SKM-1 treated with dmso at 0.1 percent for 144 hours (cell line): Measurements from ENCODE around the gene PPP1R18.
"Not testable (repeated sequence)": the region's sequence is repeated elsewhere in the genome, so short reads cannot be mapped to it uniquely, and the experiment has no call there.

Source experiments
- DNase-seq: peaks from one replicate; lab custom pipeline; 2025; ENCODE audit not compliant: unreplicated experiment; lab: John Stamatoyannopoulos, UW

Gene PPP1R18

GRCh38 chr6:30719791-30720737, 33.6 kb upstream of the PPP1R18 start, which contains the start of gene TUBB:
Gene TUBB (plus strand): TSS chr6:30720352. CDS start chr6:30720507, 155 bp downstream.
- DNase-seq = peak; percentile 98

DNA sequence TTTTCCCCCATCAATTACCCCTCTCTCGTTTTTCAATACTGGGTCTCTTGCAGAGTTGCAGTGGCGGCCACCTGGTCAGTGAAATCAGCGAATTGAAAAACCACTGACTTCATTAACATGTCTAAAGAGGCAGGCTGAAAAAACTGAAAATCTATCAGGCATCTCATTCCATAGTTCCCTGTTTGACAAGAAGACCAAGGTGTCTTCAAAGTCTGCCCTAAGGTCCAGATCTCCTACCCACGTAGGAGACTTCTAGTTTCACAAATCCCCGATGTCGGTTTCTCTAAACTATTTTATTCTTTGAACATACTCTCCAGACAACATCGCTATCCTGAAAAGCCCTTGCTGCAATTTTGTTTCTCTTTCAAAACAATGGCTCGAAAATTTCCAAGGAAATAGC, 32.9 kb upstream of the PPP1R18 start:
- no peak for DNase-seq

DNA sequence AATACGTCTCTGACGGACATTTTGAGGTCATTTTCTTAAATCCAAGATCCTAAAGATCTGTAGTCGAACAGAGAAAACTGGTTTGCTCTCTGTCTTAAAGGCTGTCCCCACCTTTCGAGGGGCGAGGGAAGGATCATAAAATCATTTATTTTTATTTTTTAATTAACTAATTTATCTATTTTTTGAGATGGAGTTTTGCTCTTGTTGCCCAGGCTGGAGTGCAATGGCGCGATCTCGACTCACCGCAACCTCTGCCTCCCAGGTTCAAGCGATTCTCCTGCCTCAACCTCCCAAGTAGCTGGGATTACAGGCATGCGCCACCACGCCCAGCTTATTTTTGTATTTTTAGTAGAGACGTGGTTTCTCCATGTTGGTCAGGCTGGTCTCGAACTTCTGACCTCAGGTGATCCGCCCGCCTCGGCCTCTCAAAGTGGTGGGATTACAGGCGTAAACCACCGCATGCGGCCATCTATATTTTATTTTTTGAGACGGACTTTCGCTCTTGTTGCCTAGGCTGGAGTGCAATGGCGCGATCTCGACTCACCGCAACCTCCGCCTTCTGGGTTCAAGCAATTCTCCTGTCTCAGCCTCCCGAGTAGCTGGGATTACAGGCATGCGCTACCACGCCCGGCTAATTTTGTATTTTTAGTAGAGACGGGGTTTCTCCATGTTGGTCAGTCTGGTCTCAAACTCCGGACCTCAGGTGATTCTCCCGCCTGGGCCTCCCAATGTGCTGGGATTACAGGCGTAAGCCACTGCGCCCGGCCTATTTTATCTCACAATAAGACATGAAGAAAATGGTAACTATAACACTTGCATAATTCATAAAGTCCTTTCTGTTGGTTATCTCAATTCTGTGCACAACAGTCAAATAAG, 31.6 kb upstream of the PPP1R18 start:
- DNase-seq = not testable (repeated sequence)

- peak; percentile 99 for DNase-seq
These were observed 30.8 kb upstream of the PPP1R18 start, which contains the start of gene MDC1 for GRCh38 chr6:30717129-30717844. Gene MDC1 (minus strand): TSS chr6:30717281. CDS start chr6:30715175, 2,106 bp downstream.

GRCh38 chr6:30716879-30717128, 30.4 kb upstream of the PPP1R18 start:
- no peak for DNase-seq

DNA sequence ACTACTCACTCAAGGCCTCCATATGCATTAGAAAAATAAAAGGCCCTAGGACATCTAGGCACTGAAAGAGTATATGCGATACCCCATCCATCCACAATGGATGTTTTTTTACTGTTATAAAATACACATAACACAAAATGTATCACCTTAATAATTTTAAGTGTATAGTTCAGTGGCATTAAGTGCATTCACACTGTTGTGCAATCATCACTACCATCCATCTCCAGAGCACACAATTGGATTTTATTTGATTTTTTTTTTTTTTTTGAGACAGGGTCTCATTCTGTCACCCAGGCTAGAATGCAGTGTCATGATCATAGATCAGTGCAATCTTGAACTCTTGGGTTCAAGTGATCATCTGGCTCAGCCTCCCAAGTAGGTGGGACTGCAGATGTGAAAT, 27.8 kb upstream of the PPP1R18 start:
- DNase-seq = no peak

DNA sequence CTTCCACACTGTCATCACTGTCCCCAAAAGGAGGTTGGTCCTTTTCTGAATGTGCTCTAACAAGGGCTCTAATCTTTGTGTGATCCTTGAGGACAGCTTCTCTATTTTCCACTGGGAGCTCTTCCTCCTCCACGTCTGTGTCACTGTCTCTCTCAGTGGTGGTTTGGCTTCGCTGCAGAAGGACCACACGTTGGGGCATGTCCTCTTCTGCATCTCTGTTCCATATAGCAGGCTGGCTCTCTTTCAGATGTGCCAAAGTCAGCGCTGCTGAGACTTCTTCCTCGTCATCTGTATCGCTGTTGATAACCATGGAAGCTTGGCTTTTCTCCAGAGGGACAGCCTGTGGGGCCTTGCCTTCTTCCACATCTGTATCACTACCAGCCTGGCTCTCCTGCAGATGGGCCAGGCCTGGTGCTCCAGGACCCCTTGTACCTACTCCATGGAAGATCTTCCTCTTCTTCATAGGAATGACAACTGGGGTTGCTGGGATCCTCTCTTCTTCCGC, 26.0 kb upstream of the PPP1R18 start:
- DNase-seq = no peak

DNA sequence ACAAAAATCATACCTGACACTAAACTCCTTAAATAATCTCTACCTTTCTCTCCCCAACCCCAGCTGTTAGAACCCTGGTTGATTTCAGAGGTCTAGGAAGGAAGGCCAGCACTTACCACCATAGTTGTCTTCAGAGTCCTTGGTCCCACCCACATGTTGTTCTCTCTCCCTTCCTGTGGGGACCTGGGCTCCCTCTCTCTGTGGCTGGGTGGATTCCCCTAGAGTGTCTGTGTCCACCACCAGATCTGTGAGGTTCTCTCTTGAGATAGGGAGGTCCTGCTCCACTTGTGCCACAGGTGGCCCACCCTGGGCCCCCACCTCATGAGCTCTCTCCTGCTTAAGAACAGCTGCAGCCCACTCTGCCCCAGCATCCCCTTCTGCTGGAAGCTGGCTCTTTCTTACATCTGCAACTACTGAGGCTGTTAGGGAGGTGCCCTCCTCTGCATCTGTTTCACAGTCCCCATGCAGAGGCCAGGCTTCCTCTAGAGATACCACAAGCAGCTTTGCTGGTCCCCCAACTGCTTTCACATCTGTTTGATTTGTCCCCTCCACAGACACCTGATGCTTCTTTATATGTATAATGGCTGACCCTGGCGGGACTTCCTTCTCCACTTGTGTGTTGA, 25.4 kb upstream of the PPP1R18 start:
- no peak for DNase-seq

GRCh38 chr6:30709101-30709868, 22.8 kb upstream of the PPP1R18 start:
- DNase-seq = no peak

GRCh38 chr6:30707281-30707850, 20.9 kb upstream of the PPP1R18 start:
- no peak for DNase-seq

DNA sequence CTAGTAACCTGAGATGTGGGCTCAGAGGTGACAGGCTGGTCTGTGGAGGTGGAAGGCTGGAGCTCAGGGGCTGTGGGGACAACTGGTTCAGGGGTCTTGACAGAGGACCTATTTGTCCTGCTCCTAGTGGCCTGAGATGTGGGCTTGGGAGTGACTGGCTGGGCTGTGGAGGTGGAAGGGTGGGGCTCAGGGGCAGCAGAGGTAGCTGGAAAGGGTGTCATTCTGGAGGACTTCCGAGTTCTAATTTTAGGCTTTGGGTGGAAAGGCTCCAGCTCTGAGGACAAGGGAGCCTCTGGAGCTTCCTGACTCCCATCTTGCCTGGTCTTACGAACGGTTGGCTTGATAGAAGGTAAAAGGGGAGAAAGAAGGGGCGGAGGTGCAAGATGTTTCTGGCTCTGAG, 19.2 kb upstream of the PPP1R18 start:
- DNase-seq = no peak

DNA sequence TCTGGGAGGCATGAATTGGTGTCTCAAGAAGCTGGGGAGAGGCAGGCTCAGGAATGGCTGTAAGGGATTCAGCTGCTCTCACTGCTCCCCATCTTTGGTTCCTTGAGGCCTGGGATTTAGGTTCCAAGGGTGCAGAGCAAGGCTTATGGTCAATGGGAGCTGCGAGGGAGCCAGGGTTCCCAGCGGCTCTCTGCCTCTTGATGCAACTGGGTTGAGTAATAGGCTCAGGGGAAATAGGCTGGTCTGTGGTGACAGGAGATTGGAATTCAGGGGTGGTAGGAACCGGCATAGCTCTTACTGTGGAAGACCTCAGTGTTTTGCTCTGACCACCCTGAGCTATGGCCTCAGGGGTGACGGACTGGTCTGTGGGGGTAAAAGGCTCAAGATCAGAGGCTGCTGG, 17.4 kb upstream of the PPP1R18 start:
- DNase-seq = no peak

DNA sequence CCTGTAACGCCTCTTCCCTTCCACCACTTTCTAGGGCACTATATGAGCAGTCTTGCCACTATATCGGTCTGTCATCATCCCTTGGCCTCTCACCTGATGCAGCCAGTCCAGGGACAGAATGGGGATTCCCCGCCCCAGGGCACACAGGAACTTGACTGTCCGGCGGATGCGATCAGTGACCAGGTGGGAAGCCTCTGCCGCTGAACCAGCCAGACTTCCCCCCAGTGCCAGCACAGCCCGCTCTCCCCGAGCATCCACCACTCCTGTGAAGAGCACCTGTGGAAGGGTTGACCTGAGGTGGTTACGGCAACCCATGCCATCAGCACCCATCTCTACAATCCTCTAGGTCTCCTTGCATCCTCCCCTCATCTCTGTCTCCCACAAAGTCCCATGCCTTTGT, 16.6 kb upstream of the PPP1R18 start:
- no peak for DNase-seq

DNA sequence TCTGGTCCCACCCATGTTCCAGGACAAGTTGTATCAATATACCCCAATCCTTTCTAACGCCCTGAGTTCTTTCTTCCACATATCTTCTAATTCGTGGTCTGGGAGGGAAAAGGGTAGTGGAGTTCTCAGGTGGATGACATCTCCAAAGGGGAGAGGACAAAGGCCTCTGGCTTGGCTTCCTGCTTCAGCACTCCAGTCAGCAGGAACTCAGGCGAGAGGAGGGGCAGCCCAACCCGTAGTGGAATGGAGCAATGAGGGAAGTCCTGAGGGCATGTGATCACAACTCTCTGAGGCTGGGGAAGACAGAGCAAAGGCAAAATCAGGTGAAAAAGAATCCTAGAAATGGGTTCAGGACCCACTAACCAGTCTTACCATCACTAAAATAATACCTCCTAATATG, 13.9 kb upstream of the PPP1R18 start:
- no peak for DNase-seq

GRCh38 chr6:30696432-30696831, 10.0 kb upstream of the PPP1R18 start:
- no peak for DNase-seq

DNA sequence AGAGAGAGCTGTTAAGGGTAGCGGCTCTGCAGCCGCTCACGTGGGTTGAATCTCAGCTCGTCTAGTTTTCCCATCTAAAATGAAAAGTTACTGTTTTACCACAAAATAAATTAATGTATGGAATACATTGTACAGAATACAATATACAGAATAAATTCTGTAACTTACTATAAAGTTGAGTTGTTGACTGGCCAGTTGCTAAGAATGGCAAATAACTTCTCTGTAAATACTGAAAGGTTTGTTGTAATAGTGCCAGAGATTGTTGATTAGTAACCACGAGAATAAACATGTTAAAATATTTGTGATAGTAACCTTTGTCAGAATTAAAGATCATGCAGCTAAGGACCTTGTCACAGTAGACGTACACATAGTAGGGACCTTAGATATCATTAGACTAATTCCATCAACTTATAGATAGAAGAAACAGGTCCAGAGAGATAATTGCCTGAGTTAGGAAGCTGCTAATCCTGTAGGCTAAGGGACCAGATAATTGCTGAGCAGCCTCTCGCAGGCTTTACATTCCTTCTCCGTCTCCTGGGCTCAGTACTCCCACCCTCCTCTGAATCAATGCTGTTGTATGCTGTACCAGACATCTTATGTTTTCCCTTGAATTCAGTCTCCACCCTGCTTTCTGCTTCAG, 4.9 kb upstream of the PPP1R18 start:
- DNase-seq = no peak

DNA sequence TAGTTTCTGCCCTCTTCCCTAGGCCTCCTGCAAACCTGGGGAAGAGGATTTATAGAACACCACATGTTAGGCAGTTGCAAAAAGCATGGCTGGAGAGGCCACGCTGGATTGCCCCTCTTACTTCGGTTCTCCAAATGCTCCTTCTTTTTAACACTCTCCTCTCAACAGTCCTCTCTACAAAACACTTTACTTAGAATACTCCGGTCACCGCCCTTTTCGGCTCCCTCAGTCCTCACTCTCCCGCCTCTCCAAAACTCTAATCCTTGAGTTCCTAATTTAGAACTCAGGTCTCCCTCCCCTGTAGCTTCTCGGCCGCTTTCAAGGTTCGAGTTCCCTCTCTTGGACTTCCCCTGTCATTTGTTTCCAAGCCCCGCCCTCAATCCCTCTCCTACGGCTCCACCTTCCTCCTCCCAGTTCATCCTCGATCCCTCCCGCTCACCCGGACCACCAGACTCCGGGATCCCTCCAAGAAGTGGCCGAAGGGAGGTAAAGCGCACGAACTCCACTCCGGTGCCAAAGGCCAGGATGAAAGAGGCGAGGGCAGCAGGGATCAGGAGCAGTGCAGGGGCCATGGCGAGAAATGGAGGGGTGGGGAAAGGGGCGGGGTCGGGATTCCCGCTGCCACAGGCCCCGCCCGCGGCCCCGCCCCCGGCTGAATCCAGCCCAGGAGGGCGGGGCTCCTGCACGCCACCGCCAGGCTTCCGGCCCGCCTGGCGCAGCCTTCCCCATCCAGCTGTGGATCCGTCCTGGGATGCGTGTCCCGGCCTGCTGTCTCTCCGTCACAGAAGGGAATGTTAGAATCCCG, 4.2 kb upstream of the PPP1R18 start, which contains the start of gene NRM:
NRM (minus strand) TSS at position 582 of the 805 bp plus-strand sequence; CDS start at position 572, 10 bp downstream.
- DNase-seq = peak; percentile 85

DNA sequence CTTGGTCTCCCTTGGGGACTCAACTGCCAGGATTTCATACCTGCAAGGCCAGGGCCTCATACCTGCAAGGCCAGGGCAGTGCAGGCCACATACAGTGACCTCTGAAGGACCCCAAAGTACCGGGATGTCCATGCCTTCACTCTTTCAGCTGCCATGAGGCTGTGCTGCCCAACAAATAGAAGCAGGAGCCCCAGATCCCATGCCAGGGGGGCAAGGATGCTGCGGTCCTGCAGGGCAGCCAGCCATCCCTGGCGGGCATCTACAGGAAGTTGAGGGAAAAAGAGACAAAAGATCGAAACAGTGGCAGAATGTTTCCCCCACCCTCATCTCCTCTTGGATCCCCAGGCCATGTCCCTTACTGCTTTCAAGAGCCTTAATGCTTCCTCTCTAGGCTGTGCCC, 3.5 kb upstream of the PPP1R18 start:
- DNase-seq = no peak
